Stimulated activated CD4-positive, alpha-beta T cell treated with anti-CD3 and anti-CD28 coated beads, Interleukin-15, amount 100 ng/mL, for 1 hour (primary cell): ENCODE measurements around the gene CREB3L1.
A peak's percentile ranks its signal among the peaks of the same experiment; 100 is the strongest.

ENCODE experiments used
- DNase-seq, 2 donors: peaks; one replicate each; pipeline ENCODE4 v3.0.0-alpha.2; 2020; ENCODE audit warnings: low read depth in 1 of 2, low spot score in 1 of 2

Gene CREB3L1

DNA sequence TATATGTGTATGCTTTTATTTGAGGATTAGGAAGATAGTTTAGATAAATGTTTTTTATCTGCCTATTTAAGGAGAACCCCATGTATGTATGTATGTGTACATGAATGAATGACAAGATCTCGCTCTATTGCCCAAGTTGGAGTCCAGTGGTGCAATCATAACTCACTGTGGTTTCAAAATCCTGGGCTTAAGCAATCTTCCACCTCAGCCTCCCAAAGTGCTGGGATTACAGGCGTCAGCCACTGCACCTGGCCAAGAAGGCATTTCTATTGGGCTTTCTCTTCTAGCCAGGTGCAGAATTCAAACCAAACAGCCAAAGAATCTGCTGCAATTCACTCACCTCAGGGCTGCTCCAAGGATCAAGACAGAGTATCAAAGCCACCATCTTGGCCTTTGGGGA is 44.3 kb downstream of the CREB3L1 start:
- DNase-seq, result no peak

DNA sequence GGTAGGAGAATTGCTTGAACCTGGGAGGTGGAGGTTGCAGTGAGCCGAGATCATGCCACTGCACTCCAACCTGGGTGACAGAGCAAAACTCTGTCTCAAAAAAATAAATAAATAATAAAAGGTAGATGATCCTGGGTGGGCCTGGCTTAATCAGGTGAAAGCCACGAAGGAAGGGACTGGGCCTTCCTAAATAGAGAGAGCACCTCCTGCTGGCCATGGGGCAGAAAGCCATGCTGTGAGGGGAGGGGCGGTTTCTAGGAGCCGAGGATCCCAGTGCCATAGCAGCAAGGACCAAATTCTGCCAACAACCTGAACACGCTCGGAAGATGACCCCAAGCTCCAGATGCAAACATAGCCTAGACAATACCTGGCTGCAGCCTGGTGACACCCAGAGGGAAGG is 45.3 kb downstream of the CREB3L1 start:
- DNase-seq, result no peak

DNA sequence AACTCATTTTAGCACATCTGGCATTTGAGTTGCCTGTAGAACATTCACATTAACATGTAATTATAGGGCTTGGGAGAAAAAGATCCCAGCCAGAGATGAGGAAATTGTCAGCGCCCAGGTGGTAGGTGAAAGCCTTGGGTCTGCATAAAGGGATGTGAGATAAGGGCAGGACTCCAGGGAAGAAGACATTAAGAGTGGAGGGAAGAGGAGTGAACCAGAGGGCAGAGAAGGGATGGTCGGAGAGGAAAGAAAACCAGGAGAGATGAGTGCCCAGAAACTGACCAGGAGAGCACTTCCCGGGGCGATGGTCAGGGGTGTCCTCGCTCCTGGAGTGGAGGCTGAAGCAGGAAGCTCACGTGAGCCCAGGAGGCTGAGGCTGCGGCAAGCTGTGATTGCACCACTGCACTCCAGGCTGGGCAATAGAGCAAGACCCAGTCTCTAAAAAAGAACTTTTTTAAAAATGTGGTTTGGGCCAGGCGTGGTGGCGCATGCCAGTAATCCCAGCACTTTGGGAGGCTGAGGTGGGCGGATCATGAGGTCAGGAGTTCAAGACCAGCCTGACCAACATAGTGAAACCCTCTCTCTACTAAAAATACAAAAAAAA is 49.5 kb downstream of the CREB3L1 start:
- DNase-seq, result no peak

DNA sequence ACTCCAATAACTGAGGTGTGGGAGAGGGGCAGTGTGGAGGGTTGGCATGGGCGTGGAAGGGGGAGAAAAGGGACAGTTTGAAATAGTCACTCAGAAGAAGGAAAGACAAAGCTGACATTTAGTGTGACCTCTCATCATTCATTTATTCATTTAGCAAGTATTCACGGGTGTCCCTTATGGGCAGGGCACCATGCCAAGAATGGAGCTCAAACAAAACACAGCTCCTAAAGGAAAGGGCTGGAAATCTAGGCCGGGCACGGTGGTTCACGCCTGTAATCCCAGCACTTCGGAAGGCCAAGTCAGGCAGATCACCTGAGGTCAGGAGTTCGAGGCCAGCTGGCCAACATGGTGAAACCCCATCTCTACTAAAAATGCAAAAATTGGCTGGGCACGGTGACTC is 50.4 kb downstream of the CREB3L1 start:
- DNase-seq, result no peak

DNA sequence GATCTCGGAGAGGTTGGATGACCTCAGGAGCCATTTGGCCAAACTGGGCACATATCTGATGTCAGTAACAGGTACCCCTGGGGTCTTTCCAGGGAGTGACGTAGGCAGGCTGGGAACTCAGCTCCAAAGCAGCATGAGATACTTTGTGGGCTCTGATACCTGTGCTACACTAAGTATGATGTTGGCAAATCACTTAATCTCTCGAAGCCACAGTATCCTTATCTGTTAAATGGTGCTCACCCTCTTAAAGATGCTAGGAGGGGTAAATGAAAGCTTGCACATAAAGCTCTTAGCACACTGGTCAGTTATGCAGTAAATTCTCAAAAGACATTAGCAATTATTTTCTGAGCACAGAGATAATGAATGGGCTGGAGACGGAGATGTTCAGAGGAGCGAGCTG is 52.7 kb downstream of the CREB3L1 start:
- DNase-seq, result no peak

DNA sequence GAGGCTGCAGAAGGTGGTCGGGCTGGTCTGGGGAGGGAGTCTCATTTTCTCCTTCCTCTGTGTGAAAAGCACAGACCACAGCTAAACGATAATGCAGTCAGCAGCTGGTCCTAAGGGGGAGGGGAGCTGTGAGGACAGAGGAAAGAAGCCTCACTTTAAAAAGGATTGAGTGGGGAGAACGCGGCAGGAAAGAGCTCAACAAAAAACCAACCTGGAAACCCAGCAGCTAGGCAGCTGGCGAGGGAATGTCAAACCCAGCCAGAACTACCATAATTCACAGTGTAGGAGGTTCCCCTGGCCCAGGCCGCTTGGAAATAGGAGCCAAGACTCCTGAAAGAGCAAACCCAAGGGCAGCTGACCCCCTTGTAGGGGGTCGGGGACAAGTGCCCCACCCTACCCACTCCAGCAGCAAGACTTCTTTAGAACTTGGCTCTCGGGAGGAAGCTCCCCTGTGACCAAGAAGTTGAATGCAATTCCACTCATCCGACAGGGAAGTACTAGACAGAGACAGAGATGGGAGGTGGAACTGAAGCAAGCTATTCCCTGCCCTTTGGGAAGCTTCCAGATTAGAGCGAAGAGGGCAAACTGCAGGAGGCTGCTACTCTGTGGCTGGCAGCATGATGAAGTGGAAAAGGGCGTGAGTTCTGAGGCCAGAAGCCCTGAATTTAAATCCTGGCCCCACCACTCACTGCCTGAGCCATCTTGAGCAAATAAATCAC is 53.3 kb downstream of the CREB3L1 start:
- DNase-seq, result no peak

DNA sequence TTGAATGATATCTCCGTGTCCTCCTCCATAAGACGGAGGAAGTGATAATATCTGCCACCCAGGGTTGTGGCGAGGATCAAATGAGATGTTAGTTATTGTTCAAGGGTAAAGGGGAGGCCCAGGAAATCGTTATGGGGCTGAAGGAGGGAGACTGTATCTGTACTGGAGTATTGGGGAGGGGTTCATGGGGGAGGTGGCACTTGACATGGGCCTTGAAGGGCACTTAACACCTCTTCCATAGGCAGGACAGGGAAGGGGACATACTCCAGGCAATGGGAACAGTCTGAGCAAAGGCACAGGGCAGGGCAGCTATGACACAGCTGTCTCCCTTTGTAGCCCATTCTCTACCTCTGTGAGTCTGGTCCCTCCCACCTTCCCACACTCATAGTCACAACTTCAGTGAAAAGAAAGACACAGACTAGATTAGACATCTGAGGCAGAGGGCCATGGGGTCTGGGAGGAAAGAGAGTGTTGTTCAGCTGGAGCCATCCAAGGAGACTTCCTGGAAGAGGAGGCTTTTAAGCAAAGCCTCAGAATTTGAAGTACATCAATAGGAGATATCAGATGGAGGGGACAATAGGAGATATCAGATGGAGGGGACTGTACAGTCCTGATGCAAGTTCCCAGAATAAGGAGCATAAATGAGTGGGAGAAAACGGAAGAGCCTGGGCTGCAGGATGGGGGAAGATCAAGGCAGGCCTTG is 54.0 kb downstream of the CREB3L1 start:
- DNase-seq, result no peak

DNA sequence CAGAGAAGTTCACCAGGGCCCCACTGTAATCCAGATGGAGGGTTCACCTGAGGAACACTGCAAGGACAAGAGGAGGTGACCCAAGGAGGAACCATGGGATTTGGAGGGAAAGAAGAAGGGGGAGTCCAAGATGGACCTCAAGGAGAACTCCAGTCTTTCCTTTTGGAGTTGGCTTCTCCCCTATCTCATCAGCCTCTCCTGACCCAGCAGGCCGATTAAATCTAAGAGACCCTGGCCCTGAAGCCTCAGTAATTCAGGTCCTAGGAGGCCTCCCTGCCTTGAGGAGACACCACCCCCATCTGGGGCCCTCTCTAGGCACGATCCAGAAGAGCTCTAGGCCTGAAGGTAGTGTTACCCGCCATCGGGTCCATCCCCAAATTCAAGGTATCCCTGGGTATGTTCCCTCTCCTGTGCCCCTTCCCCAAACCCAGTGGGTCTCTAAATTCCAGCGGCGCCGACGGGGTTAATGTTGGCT is 54.7 kb downstream of the CREB3L1 start:
- DNase-seq, result no peak

DNA sequence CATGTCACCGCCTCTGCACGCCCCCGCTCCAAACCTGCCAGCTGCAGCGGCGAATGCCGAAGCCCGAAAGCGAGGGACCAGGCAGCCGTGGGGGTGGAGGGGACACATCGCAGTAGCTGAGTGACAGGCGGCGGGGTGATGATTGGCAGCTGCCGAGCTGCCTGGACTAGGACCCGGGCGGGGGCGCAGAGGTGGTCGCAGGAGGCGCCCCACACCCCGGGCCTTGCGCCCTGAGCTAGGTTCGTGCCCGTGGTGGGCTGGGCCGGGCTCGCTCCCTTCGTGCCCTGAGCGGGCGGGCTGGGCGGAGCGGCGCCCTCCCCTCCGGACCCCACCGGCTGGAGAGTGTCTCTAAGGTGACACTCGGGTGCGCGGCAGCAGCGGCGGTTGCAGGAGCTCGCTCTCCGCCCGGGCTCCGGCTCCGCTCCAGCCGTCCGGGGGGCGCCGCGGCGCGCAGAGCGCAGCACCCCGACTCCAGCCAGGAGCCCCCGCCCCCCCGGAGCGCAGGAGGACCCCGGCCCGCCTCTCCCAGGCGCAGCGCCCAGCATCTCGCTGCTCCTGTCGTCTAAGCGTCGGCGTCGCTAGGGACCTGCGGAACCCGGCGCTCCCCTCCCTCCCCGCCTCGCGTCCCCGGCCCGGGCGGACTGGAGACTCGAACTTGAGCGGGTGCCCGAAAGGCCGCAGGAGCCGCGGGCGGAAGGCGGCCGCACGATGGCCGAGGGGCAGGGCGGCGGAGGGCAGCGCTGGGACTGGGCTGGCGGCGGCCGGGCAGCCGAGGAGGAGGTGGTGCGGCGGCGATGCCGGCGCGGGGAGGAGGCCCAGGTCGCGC is 55.3 kb downstream of the CREB3L1 start:
- peak in 1 of 2 donors; percentile 56 for DNase-seq

DNA sequence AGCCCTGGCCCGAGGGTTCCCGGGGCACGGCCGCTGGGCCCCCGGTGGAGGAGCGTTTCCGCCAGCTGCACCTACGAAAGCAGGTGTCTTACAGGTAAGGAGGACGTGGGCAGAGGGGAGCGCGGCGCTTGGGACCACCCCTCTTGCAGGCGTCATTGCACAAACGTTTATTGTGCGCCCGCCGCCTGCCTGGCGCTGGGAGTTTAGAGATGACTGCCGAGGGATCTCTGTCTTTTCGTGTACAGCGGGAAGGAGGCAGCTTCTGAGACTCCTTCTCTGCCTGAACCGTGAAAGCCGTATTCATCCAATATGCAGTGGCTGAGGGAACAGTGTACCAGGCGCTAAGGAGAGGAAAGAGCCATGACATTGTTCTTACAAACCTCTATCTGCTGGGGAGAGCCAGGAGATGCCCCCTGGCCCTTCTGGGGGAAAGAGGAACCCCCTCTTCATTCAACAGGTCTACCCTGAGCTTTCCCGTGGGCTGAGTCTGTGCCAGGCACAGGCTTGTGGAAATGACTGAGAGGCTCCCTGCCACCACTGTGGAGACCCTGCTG is 56.0 kb downstream of the CREB3L1 start:
- DNase-seq, result no peak

DNA sequence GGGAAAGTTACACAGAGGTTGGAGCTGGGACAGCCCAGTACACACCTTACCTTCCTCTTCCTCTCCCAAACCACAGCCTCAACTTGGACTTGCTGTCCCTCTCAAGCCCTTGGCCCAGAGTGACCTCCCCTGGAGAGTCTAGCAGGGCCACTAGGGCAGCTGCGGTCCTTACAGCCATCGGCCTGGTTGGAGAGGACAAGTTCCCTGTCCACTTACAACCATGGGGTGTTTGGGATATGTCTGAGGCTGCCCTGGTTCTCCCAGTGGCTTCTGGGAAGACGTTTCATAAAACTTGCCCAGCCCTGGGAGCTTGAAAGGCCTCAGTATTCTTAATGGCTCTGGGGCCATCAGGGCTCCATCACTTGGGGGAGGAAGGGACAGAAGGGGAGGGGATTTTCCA is 56.7 kb downstream of the CREB3L1 start:
- DNase-seq, result no peak

DNA sequence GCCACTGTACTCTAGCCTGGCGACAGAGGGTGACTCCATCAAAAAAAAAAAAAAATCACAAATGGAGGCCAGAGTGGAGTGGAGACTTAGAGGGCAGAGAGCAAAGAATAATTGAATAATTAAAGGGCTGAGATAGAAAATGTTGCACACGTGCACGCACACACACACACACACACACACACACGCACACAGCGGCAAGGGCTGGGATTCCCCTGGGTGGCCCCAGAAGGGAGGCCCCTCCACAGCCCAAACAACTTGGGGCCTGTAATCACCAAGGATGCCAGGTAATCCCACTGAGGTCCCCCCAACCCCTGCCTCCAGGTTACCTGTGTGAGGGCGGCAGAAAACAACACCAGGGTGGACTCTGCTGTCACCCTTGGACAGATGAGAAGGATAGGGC is 57.8 kb downstream of the CREB3L1 start:
- no peak for DNase-seq

DNA sequence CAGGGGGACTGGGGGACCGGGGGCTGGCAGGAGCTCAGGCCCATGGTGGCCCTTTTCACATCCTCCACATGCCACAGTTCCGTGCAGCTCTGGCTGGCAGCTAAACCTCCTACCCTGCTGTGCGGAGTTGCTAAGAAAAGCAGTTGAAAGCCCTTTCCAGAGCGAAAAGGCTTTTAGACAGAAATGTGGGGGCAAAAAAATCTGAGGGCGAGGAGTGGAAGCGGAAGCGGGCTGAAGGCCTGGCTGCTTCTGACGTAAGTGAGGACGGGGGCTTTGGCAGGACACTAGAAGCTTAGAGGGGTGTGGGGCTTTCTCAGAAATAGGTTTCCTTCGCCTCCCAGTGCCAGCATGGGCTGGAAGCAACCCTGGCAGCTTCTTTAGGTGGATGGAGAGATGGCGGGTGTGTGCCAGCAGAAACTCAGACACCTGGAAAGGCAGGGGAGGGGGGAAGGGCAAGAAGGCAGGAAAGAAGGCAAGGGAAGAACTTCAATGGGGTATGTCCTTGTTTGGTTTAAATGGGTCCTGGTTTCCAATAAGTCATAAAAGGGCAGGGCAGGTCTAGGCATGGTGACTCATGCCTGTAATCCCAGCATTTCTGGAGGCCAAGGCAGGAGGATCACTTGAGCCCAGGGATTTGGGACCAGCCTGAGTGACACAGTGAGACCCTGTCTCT is 58.6 kb downstream of the CREB3L1 start:
- DNase-seq, result no peak

DNA sequence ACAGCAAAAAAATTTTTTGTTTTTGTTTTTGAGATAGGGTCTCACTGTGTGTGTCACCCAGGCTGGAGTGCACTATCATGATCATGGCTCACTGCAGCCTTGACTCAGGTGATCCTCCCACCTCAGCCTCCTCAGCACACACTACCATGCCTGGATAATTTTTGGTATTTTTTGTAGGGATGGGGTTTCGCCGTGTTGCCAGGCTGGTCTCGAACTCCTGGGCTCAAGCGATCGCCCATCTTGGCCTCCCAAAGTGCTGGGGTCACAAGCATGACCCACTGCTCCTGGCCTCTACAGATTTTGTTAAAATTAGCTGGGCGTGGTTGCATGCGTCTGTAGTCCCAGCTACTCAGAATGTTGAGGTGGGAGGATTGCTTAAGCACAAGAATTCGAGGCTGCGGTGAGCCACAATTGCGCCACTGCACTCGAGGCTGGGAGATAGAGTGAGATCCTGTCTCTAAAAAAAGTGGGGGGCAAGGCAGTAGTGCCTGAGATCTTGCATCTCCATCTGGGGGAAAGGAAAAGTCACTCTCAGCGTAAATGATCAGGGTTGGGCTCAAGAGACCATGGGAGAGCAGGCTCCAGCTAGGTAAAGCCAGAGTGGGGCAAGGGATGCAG is 59.2 kb downstream of the CREB3L1 start:
- no peak for DNase-seq

DNA sequence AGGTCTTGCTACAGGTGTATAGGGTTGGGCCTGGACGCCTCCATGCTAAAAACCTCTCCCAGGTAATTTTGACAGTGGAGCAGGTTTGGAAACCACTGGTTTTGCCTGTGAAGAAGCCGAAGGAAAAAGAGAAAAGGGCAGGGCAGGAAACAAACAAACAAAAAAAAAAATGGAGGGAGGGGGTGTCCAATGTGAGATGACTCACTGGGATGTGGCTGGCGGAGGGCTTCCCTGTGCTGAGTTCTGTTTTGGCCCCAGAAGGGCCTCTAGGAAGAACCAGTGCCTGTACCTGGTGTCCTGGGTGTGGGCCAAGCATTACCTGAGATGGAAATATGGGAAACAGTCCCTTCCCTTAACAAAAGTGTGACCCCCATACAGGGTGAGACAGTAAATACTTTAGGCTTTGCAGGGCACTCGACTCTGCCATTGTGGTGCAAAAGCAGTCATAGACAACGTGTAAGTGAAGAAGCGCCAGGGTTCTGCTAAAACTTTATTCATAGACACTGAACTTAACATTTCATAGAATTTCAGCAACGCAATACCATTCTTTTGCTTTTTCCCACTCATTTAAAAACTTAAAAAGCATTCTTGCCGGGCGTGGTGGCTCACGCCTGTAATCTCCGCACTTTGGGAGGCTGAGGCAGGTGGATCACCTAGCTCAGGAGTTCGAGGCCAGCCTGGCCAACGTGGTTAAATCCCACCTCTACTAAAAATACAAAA is 60.3 kb downstream of the CREB3L1 start:
- no peak for DNase-seq

DNA sequence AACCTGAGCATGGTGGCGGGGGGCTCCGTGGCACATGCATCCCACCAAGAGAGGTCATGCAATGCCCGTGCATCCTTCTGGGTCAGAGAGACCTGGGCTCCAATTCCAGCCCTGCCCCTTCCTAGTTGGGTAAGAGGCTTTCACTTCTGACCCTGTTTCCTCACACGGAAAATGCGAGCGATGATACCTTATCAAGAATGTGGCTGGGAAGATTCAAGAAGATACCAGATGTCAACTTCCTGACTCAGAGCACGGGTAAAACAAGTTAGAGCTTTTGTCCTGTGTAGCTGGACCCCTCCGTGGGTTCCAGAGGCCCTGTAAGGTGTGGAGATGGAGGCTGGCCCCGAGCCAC is 61.1 kb downstream of the CREB3L1 start:
- DNase-seq, result no peak

DNA sequence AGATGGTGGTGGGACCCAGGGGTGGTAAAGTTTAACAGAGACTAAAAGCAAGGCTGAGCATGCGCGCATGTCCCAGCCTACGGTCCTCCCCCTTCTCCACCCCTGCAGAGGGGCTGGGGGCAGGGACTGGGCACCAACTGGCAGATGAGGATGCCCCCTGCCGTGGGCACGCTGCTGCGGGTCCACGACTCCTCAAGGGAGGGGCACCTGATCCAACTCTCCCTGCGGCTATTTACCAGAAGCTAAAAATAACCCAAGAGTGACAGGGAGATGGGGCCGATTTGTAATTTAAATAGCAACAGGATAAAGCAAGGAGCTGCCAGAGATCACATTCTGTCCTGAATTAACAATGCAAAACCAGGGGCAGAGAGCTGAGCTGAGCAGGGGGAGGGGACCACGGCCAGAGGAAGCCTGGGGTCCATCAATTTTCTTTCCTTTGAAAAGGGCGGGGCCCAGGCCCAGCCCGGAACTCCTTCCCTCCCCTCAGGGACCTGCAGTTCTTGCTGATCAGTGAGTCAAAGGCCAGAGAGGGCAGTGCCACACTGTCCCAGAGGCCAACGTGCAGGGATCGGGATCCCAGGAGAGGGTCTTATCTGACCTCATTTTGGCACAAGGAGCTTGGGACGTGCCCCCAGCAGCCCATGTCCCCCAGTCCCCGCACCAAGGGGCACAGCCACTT is 61.7 kb downstream of the CREB3L1 start:
- DNase-seq, result no peak

DNA sequence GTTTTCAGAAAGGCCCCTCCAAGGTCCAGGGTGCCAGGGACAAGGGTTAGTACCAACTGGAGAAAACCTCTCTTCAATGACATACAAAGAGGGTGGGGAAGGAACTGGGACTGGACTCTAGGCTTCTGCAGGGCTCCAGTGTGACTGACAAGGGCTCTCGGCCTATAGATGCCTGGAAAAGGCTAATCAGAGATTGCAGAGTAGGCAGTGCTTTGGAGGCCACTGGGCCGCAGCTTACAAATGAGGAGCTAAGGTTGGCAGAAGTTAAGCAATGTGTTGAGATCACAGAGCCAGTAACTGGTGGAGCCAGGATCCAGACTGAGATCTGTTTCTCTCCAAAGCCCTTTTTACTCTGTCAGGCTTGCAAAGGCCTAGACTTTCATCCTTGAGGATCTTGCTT is 62.4 kb downstream of the CREB3L1 start:
- DNase-seq, result no peak

DNA sequence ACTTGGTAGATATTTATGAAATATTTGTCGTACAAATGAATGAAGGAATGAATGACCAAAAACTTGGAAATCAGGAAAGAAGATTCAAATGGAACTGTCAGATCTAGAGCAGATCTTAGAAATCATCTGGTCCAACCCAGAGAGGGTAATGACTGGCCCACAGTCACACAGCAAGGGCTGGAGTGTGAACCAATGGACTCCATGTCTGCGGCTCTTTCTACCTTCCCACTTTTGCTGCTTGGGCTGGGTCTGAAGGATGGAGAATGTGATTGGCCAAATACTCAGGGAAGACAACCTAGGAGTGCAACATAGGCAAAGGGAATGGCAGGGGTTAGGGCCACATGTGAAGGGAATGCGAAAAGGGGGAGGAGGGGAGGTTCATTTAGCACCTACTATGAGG is 64.0 kb downstream of the CREB3L1 start:
- DNase-seq, result no peak
